ELF-1 (cell line): Measurements from ENCODE around the gene DLGAP4.

Source experiments
- DNase-seq: peaks from one replicate; pipeline ENCODE4 v3.0.0-alpha.2; 2016; ENCODE audit warnings: low read depth, low spot score

Gene DLGAP4

GRCh38 chr20:36333841-36334240, 27.7 kb downstream of the DLGAP4 start:
- no peak for DNase-seq

- DNase-seq: no peak
These were observed 28.4 kb downstream of the DLGAP4 start for GRCh38 chr20:36334281-36335205.

DNA sequence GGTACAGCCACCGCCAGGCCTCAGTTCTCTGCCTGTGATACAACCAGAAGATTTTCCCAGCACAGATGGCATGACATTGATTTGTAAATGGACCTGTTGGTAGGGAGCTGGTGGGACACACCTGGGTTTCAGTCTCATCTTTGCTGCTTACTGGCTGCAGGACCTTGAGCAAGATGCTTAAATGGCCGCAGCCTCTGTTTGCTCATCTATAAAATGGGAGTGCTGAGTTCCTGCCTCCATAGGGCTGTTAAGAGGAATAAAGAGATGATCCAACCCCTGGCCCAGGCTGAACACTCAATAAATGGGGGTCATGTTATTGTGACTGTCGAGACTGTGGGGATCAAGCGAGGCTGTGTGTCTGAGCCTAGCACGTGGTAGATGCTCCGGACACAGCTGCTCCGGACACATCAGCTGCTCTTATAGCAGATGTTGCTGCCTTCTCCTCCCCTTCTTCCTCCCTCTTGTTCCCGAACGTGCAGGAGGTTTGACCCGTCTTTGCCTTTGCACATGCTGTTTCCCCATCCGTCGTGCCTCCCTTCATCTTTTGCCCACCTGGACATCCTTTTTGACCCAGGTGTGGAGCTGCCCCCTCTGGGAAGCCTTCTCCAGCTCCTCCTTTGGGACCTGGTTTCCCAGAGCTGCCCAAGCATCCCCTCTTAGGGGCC, 29.2 kb downstream of the DLGAP4 start:
- DNase-seq: no peak

DNA sequence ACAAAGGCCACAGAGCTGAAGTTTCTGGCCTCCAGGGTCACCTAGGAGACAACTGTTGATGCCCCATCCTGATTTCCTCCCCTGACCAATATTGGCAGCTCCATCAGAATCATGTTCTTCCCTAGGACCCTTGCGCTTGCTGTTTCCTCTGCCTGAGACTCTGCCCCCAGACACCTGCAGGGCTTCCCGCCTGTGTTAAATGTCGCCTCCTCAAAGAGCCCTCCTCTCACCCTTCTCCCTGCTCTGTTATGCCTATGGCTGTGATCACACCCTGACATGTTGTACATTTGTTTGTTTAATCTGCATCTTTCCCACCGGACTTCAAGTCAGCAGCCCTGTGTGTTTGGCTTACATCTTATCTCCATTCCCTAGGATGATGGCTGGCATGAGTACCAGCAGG, 30.1 kb downstream of the DLGAP4 start:
- no peak for DNase-seq

DNA sequence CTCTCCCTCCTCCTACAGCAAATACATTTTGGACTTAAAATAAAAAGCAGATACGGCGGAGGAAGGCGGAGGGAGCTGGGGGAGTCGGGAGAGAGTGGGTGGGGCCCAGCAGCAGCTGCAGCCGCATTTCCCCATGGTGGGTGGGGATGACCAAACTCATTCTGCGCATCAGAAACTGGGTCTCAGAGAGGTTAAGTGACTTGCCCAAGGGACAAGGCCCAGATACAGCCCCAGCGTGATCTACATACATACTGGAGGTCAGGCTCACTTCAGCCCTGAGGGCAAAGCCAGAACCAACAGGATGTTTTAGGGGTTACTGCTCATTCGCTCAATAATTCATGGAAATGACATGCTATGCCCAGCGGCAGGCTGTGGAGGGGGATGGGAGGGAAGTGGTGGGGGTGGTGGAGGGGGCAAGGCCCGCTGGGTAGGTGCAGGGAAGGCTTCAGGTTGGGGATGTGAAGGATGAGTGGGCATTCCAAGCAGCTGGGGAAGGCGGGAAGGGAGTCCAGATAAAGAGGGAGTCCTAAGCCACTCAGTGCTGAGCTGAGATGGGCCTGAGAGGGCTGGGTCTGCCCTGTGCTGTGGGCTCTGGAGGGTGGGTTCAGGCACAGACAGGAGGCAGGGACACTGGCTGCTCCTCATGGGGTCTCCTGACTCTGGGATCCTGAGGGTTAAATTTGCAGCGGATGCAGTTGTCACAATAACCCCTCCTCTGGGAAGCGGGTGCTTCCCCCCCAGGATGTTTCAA, 31.0 kb downstream of the DLGAP4 start:
- DNase-seq: no peak

DNA sequence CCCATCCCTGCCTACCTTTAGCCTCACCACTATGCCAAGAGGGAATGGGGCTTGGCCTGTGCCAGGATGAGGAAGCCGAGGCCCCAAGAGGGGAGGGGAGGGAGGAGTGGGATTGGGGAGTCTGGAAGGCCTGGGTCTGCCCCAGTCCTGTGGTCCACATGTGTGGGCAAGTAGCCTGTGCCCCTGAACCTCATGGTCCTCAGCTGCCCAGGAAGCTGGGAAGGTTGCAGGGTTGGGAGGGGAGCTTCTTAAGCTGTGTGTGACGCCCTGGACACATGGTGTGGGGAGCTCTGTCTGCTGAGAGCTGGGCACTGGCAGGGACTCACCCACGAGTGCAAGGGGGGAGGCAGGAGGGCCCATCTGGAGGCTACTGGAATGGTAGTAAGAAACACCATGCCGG, 31.7 kb downstream of the DLGAP4 start:
- DNase-seq: no peak

- DNase-seq: no peak
These were observed 33.8 kb downstream of the DLGAP4 start for GRCh38 chr20:36339646-36340592.

GRCh38 chr20:36340593-36340990, 34.5 kb downstream of the DLGAP4 start:
- DNase-seq: no peak

- DNase-seq: no peak
These were observed 35.3 kb downstream of the DLGAP4 start for GRCh38 chr20:36341331-36342020.

- no peak for DNase-seq
These were observed 36.4 kb downstream of the DLGAP4 start for GRCh38 chr20:36342331-36343120.

- no peak for DNase-seq
These were observed 37.5 kb downstream of the DLGAP4 start for GRCh38 chr20:36343641-36344040.

- peak; percentile 89 for DNase-seq
These were observed 38.5 kb downstream of the DLGAP4 start for GRCh38 chr20:36344517-36345132.

- no peak for DNase-seq
These were observed 40.1 kb downstream of the DLGAP4 start for GRCh38 chr20:36346256-36346655.

DNA sequence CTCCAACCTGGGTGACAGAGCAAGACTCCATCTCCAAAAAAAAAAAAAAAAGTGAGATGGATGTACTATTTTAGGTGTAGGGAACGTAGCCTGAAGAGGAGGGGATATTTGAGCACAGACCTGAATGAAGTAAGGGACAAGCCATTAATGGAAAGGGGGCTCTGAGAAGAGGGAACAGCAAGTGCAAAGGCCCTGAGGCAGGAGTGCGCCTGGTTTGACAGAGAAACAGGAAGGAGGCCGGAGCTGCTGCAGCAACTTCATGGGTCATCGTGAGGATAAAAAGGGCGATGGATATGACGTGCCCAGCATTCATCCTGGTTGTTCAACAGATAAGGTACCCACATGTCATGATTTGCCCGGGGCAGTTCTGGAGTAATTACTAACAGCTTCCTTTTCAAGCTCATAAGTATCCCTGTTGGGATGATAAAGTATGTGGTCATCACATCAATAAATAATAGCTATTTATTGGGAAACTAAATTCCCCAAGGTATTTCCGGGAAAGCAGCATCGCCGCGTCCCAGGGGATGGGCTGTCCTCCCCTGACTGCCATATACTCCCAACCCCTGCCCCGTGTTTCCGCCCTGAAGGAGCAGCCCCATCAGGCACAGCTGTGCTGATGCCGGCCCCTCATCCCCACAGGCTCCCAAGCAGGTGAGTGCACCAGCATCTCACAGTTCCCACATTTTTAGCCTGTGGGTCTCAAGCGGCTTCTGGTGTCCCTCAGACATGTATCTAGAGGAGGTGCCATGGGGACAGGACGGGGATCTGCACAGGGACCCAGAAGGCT, 43.4 kb downstream of the DLGAP4 start:
- no peak for DNase-seq

GRCh38 chr20:36350439-36350838, 44.3 kb downstream of the DLGAP4 start:
- no peak for DNase-seq

- no peak for DNase-seq
These were observed 45.8 kb downstream of the DLGAP4 start for GRCh38 chr20:36351937-36352336.

GRCh38 chr20:36352843-36353553, 46.9 kb downstream of the DLGAP4 start:
- peak; percentile 78 for DNase-seq

GRCh38 chr20:36353740-36354139, 47.6 kb downstream of the DLGAP4 start:
- DNase-seq: no peak
